HCEC 1CT (cell line): ENCODE data around the gene SST.

Source experiments
- DNase-seq: peaks from one replicate; pipeline ENCODE4 v3.0.0-alpha.2; 2017

SST gene

GRCh38 chr3:187669675-187670504 lies at the start of gene SST:
TSS of gene SST (minus strand) at chr3:187670394. CDS start at chr3:187670291, 103 bp downstream.
- peak; percentile 9 for DNase-seq

- no peak for DNase-seq
Observed at GRCh38 chr3:187719628-187720336, 49.6 kb upstream of the SST start.

GRCh38 chr3:187718802-187719201 lies 48.6 kb upstream of the SST start:
- no peak for DNase-seq

- DNase-seq, result no peak
Observed at GRCh38 chr3:187717572-187717971, 47.4 kb upstream of the SST start.

GRCh38 chr3:187714404-187714979 lies 44.3 kb upstream of the SST start:
- peak; percentile 48 for DNase-seq

GRCh38 chr3:187713504-187713903 lies 43.3 kb upstream of the SST start:
- peak; percentile 61 for DNase-seq

- no peak for DNase-seq
Observed at GRCh38 chr3:187709155-187709554, 39.0 kb upstream of the SST start.

- DNase-seq, result no peak
Observed at GRCh38 chr3:187708696-187709095, 38.5 kb upstream of the SST start.

- no peak for DNase-seq
Observed at GRCh38 chr3:187706971-187707370, 36.8 kb upstream of the SST start.

GRCh38 chr3:187705164-187705563 lies 35.0 kb upstream of the SST start:
- DNase-seq, result no peak

- DNase-seq, result no peak
Observed at GRCh38 chr3:187702507-187703033, 32.4 kb upstream of the SST start, which contains the start of gene RTP2. TSS of gene RTP2 (minus strand) at chr3:187702557. CDS start at chr3:187702128, 429 bp downstream.

GRCh38 chr3:187700249-187700648 lies 30.1 kb upstream of the SST start:
- no peak for DNase-seq

GRCh38 chr3:187698499-187699399 lies 28.6 kb upstream of the SST start:
- no peak for DNase-seq

- DNase-seq, result no peak
Observed at GRCh38 chr3:187696021-187696420, 25.8 kb upstream of the SST start.

GRCh38 chr3:187695449-187695848 lies 25.3 kb upstream of the SST start:
- DNase-seq, result no peak

- no peak for DNase-seq
Observed at GRCh38 chr3:187694801-187695200, 24.6 kb upstream of the SST start.

GRCh38 chr3:187693431-187693830 lies 23.2 kb upstream of the SST start:
- DNase-seq, result no peak

- DNase-seq, result peak; percentile 41
Observed at GRCh38 chr3:187689984-187690383, 19.8 kb upstream of the SST start.

- no peak for DNase-seq
Observed at GRCh38 chr3:187686621-187687273, 16.6 kb upstream of the SST start.

- DNase-seq, result no peak
Observed at GRCh38 chr3:187685948-187686347, 15.8 kb upstream of the SST start.

- DNase-seq, result no peak
Observed at GRCh38 chr3:187684880-187685279, 14.7 kb upstream of the SST start.

- DNase-seq, result no peak
Observed at GRCh38 chr3:187684444-187684843, 14.2 kb upstream of the SST start.
